ENCODE measurements around the gene MTR. TPM values are rescaled to one million over a fixed set of nuclear protein-coding genes. Genes with fewer than 3 reads are reported as not detected.
A peak's percentile ranks its signal among the peaks of the same experiment; 100 is the strongest.
"Not testable (repeated sequence)": the region's sequence is repeated elsewhere in the genome, so short reads cannot be mapped to it uniquely, and the experiment has no call there.

MTR gene
- total RNA-seq, 1 experiment from 2014 or later: 15.3 TPM

GRCh38 chr1:236854605-236854983 is 59.5 kb downstream of the MTR start:
- DNase-seq: no peak
- Histone ChIP-seq H3K36me3 (replicated peaks; ENCODE audit: control insufficient read depth, insufficient read depth, low read length) (0 out of 2 replicates have a peak, but pooled peaks cover 1% of the 10 kb centered on the region), H3K27me3 (ENCODE audit: control insufficient read depth, insufficient read depth, low read length) (no peaks in the 10 kb centered on the region), H3K4me3 (ENCODE audit: insufficient read depth, low read depth, low read length) (no peak overlapping the region)

GRCh38 chr1:236856649-236857048 is 61.6 kb downstream of the MTR start:
- not testable (repeated sequence) for H3K27me3 ChIP-seq (ENCODE audit: control insufficient read depth, insufficient read depth, low read length); H3K36me3 ChIP-seq (replicated peaks; ENCODE audit: control insufficient read depth, insufficient read depth, low read length); DNase-seq; H3K4me3 ChIP-seq (ENCODE audit: insufficient read depth, low read depth, low read length)

GRCh38 chr1:236858165-236858564 is 63.1 kb downstream of the MTR start:
- Histone ChIP-seq H3K4me3 (ENCODE audit: insufficient read depth, low read depth, low read length) (no peak overlapping the region), H3K36me3 (replicated peaks; ENCODE audit: control insufficient read depth, insufficient read depth, low read length) (0 out of 2 replicates have a peak, but pooled peaks cover 1% of the 10 kb centered on the region), H3K27me3 (ENCODE audit: control insufficient read depth, insufficient read depth, low read length) (no peaks in the 10 kb centered on the region)
- no peak for DNase-seq

GRCh38 chr1:236860101-236860500 is 65.0 kb downstream of the MTR start:
- no peak for DNase-seq
- H3K4me3 ChIP-seq (ENCODE audit: insufficient read depth, low read depth, low read length): no peak overlapping the region
- H3K36me3 ChIP-seq (replicated peaks; ENCODE audit: control insufficient read depth, insufficient read depth, low read length): 0 out of 2 replicates have a peak, but pooled peaks cover 1% of the 10 kb centered on the region
- H3K27me3 ChIP-seq (ENCODE audit: control insufficient read depth, insufficient read depth, low read length): no peaks in the 10 kb centered on the region

- no peak for DNase-seq
- H3K27me3 ChIP-seq (ENCODE audit: control insufficient read depth, insufficient read depth, low read length): no peaks in the 10 kb centered on the region
Measured at GRCh38 chr1:236860674-236861073, 65.6 kb downstream of the MTR start.

GRCh38 chr1:236861560-236862218 is 66.6 kb downstream of the MTR start:
- Histone ChIP-seq H3K27me3 (ENCODE audit: control insufficient read depth, insufficient read depth, low read length) (no peaks in the 10 kb centered on the region), H3K36me3 (replicated peaks; ENCODE audit: control insufficient read depth, insufficient read depth, low read length) (no peaks in the 10 kb centered on the region), H3K4me3 (ENCODE audit: insufficient read depth, low read depth, low read length) (no peak overlapping the region)
- no peak for DNase-seq

More at GRCh38 chr1:236860674-236861073, 65.6 kb downstream of the MTR start:
- no peaks in the 10 kb centered on the region for H3K36me3 ChIP-seq (replicated peaks; ENCODE audit: control insufficient read depth, insufficient read depth, low read length)
- no peak overlapping the region for H3K4me3 ChIP-seq (ENCODE audit: insufficient read depth, low read depth, low read length)

GRCh38 chr1:236862219-236862591 is 67.1 kb downstream of the MTR start:
- DNase-seq: no peak
- Histone ChIP-seq H3K27me3 (ENCODE audit: control insufficient read depth, insufficient read depth, low read length) (no peaks in the 10 kb centered on the region), H3K36me3 (replicated peaks; ENCODE audit: control insufficient read depth, insufficient read depth, low read length) (no peaks in the 10 kb centered on the region), H3K4me3 (ENCODE audit: insufficient read depth, low read depth, low read length) (no peak overlapping the region)

- H3K27me3 ChIP-seq (ENCODE audit: control insufficient read depth, insufficient read depth, low read length): no peaks in the 10 kb centered on the region
- no peaks in the 10 kb centered on the region for H3K36me3 ChIP-seq (replicated peaks; ENCODE audit: control insufficient read depth, insufficient read depth, low read length)
- H3K4me3 ChIP-seq (ENCODE audit: insufficient read depth, low read depth, low read length): no peak overlapping the region
- DNase-seq: no peak
Measured at GRCh38 chr1:236862615-236863211, 67.6 kb downstream of the MTR start.

- H3K4me3 ChIP-seq (ENCODE audit: insufficient read depth, low read depth, low read length): no peak overlapping the region
- no peaks in the 10 kb centered on the region for H3K27me3 ChIP-seq (ENCODE audit: control insufficient read depth, insufficient read depth, low read length)
- no peaks in the 10 kb centered on the region for H3K36me3 ChIP-seq (replicated peaks; ENCODE audit: control insufficient read depth, insufficient read depth, low read length)
- no peak for DNase-seq
Measured at GRCh38 chr1:236864211-236864610, 69.1 kb downstream of the MTR start.

GRCh38 chr1:236864996-236865817 is 70.1 kb downstream of the MTR start:
- H3K27me3 ChIP-seq (ENCODE audit: control insufficient read depth, insufficient read depth, low read length): no peaks in the 10 kb centered on the region
- no peak for DNase-seq
- no peaks in the 10 kb centered on the region; the same call in 1 of the 2 replicates for H3K36me3 ChIP-seq (replicated peaks; ENCODE audit: control insufficient read depth, insufficient read depth, low read length)
- H3K4me3 ChIP-seq (ENCODE audit: insufficient read depth, low read depth, low read length): no peak overlapping the region

GRCh38 chr1:236865818-236866155 is 70.7 kb downstream of the MTR start:
- H3K27me3 ChIP-seq (ENCODE audit: control insufficient read depth, insufficient read depth, low read length): no peaks in the 10 kb centered on the region

GRCh38 chr1:236868625-236869467 is 73.8 kb downstream of the MTR start:
- Histone ChIP-seq H3K36me3 (replicated peaks; ENCODE audit: control insufficient read depth, insufficient read depth, low read length) (peaks cover 2% of the 10 kb centered on the region; the same call in 1 of the 2 replicates), H3K4me3 (ENCODE audit: insufficient read depth, low read depth, low read length) (no peak overlapping the region), H3K27me3 (ENCODE audit: control insufficient read depth, insufficient read depth, low read length) (no peaks in the 10 kb centered on the region)
- peak; percentile 61 for DNase-seq

More at GRCh38 chr1:236865818-236866155, 70.7 kb downstream of the MTR start:
- no peak for DNase-seq
- Histone ChIP-seq H3K4me3 (ENCODE audit: insufficient read depth, low read depth, low read length) (no peak overlapping the region), H3K36me3 (replicated peaks; ENCODE audit: control insufficient read depth, insufficient read depth, low read length) (peaks cover under 1% of the 10 kb centered on the region; the same call in 1 of the 2 replicates)

- Histone ChIP-seq H3K27me3 (ENCODE audit: control insufficient read depth, insufficient read depth, low read length) (no peaks in the 10 kb centered on the region), H3K4me3 (ENCODE audit: insufficient read depth, low read depth, low read length) (no peak overlapping the region), H3K36me3 (replicated peaks; ENCODE audit: control insufficient read depth, insufficient read depth, low read length) (peaks cover 2% of the 10 kb centered on the region; the same call in 1 of the 2 replicates)
- no peak for DNase-seq
Measured at GRCh38 chr1:236869911-236870310, 74.8 kb downstream of the MTR start.

- Histone ChIP-seq H3K4me3 (ENCODE audit: insufficient read depth, low read depth, low read length) (no peak overlapping the region), H3K27me3 (ENCODE audit: control insufficient read depth, insufficient read depth, low read length) (no peaks in the 10 kb centered on the region), H3K36me3 (replicated peaks; ENCODE audit: control insufficient read depth, insufficient read depth, low read length) (peaks cover 2% of the 10 kb centered on the region; the same call in 1 of the 2 replicates)
- DNase-seq: no peak
Measured at GRCh38 chr1:236870721-236871120, 75.6 kb downstream of the MTR start.
